Stomach (tissue), 4 donors: ENCODE data around the gene EVC2.

ENCODE experiments used
- CTCF ChIP-seq, 7 experiments: fragments of 450-650 bp in 4 of 7; fragments of 200-600 bp in 3 of 7; sonication (generic) in 3 of 7; IDR thresholded peaks; one replicate each; pipeline ENCODE4 v1.5.1; 2016 to 2019; ENCODE audit warnings: antibody characterized with exemption in 7 of 7, control low read depth in 2 of 7, mild to moderate bottlenecking in 1 of 7
- EP300 ChIP-seq: sonication (generic); formaldehyde crosslinking; IDR thresholded peaks from one replicate; pipeline ENCODE4 v1.6.1; 2017; ENCODE audit warnings: antibody characterized with exemption
- POLR2A ChIP-seq, 4 donors: fragments of 450-650 bp; IDR thresholded peaks; one replicate each; pipeline ENCODE4 v1.6.1; 2016; ENCODE audit warnings: antibody characterized with exemption in 4 of 4, control low read depth in 2 of 4, mild to moderate bottlenecking in 1 of 4, moderate library complexity in 1 of 4

DNA sequence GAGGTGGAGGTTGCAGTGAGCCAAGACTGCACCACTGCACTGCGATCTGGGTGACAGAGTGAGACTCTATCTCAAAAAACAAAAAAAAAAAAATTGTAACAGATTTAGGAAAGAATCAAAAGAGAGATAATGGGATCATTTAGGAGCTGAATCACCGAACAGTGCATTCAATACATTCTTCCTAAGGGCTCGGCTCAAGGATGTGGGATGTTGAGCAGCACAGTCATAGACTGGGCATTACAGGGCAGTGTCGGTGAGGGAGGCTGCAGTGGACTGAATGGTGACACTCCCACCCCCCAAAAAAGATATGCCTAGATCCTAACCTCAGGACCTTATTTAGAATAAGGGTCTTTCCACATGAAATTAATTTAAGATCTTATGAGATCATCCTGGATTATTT lies 70.0 kb downstream of the EVC2 start:
- TF ChIP-seq CTCF (IDR thresholded peaks at IDR 0.05) (no peak), POLR2A (IDR thresholded peaks at IDR 0.05) (no peak), EP300 (no peak)
